BE2C (cell line): Measurements from ENCODE around the gene GNAI3. TPM values are rescaled to one million over a fixed set of nuclear protein-coding genes. Genes with fewer than 3 reads are reported as not detected.
A peak's percentile ranks its signal among the peaks of the same experiment; 100 is the strongest.

Source experiments
- DNase-seq: peaks from one replicate; pipeline ENCODE4 v3.0.0-alpha.2; 2020
- H3K27me3 ChIP-seq: fragments of 250-450 bp; sonication (Bioruptor Pico); 2 replicates; pipeline ENCODE4 v1.5.1; 2020; ENCODE audit warnings: mild to moderate bottlenecking
- H3K36me3 ChIP-seq: fragments of 250-450 bp; sonication (Bioruptor Pico); 2 replicates; pipeline ENCODE4 v1.5.1; 2020; ENCODE audit warnings: mild to moderate bottlenecking
- H3K4me1 ChIP-seq: fragments of 250-450 bp; sonication (Bioruptor Pico); 2 replicates; pipeline ENCODE4 v1.5.1; 2020
- H3K4me3 ChIP-seq: 2 replicates; pipeline ENCODE4 v1.5.1; 2011; ENCODE audit warnings: low read depth, low read length
- H3K9me3 ChIP-seq: fragments of 250-450 bp; sonication (Bioruptor Pico); 2 replicates; pipeline ENCODE4 v1.5.1; 2020
- CTCF ChIP-seq: IDR thresholded peaks from 2 replicates; pipeline ENCODE4 v1.5.1; 2012; ENCODE audit warnings: mild to moderate bottlenecking, low read depth, low read length
- polyA plus RNA-seq: library from polyadenylated mRNA; unstranded; fragments of >200 nt; gene quantifications from one replicate; pipeline ENCODE4 v1.2.1, GENCODE V29; 2012; ENCODE audit warnings: low read depth, missing spikeins; ENCODE audit not compliant: insufficient read length, insufficient read depth

Gene GNAI3
- polyA plus RNA-seq = 8.0 TPM

DNA sequence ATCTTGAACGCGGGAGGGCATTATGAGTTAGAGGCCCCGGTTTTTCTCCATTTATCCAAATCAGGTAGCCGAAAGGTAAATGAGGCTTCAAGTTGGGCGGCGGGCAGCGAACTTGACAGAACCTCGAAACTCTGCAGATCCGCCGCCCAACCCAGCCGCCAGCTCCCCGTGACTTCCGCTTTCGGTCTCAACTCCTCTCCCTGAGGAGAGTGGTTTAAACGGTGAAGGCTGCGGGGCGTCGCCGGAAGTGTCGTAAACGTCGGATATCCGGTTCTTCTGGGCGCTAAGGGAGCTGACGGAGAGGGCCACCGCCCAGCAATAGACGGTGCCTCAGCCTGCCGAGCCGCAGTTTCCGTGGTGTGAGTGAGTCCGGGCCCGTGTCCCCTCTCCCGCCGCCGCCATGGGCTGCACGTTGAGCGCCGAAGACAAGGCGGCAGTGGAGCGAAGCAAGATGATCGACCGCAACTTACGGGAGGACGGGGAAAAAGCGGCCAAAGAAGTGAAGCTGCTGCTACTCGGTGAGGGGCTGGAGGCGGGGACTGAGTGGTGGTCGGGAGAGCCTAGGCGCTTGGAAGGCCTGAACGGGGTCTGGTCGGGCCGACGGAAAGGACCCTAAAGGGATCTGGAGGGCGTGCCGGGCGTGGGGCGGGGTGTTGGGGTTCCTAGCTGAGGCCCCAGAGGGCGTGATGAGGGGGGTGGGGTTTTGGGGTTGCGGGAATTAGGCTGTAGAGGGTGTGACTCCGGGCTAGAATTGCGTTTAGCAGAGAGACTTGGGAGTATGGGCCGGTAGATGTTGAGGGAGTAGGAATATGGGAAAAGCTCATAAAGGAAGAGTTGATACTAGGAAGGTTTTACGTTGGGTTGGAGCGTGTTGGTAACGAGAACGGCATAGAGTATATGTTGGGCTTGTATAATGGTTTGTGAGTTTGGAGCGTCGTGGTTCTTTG, at the start of gene GNAI3:
TSS of gene GNAI3 (plus strand) at position 295 of the 947 bp plus-strand sequence. CDS start at position 401, 106 bp downstream.
- Histone ChIP-seq H3K4me3 (peak within 1 kb of the TSS; percentile 92), H3K9me3 (no peaks in the 10 kb centered on the region), H3K27me3 (no peaks in the 10 kb centered on the region), H3K36me3 (no peaks in the 10 kb centered on the region), H3K4me1 (peaks cover 8% of the 10 kb centered on the region)
- TF ChIP-seq CTCF = no peak
- DNase-seq = peak; percentile 94

- Histone ChIP-seq H3K36me3 (no peaks in the 10 kb centered on the region; the same call in 1 of the 2 replicates), H3K27me3 (no peaks in the 10 kb centered on the region), H3K4me1 (no peaks in the 10 kb centered on the region; the same call in none of the 2 replicates), H3K9me3 (no peaks in the 10 kb centered on the region), H3K4me3 (no peak overlapping the region)
- no peak for DNase-seq
- TF ChIP-seq CTCF = no peak
Observed at GRCh38 chr1:109499081-109499480, 49.3 kb upstream of the GNAI3 start.

- Histone ChIP-seq H3K4me3 (no peak overlapping the region), H3K36me3 (no peaks in the 10 kb centered on the region; the same call in 1 of the 2 replicates), H3K9me3 (no peaks in the 10 kb centered on the region), H3K27me3 (no peaks in the 10 kb centered on the region), H3K4me1 (no peaks in the 10 kb centered on the region; the same call in none of the 2 replicates)
- DNase-seq = peak; percentile 64
- peak; percentile 62 for TF ChIP-seq CTCF
Observed at GRCh38 chr1:109499661-109500536, 48.5 kb upstream of the GNAI3 start.

- Histone ChIP-seq H3K4me1 (no peaks in the 10 kb centered on the region; the same call in 1 of the 2 replicates), H3K4me3 (no peak overlapping the region), H3K9me3 (no peaks in the 10 kb centered on the region), H3K36me3 (no peaks in the 10 kb centered on the region), H3K27me3 (no peaks in the 10 kb centered on the region)
- no peak for TF ChIP-seq CTCF
- DNase-seq = no peak
Observed at GRCh38 chr1:109500941-109501381, 47.5 kb upstream of the GNAI3 start.

DNA sequence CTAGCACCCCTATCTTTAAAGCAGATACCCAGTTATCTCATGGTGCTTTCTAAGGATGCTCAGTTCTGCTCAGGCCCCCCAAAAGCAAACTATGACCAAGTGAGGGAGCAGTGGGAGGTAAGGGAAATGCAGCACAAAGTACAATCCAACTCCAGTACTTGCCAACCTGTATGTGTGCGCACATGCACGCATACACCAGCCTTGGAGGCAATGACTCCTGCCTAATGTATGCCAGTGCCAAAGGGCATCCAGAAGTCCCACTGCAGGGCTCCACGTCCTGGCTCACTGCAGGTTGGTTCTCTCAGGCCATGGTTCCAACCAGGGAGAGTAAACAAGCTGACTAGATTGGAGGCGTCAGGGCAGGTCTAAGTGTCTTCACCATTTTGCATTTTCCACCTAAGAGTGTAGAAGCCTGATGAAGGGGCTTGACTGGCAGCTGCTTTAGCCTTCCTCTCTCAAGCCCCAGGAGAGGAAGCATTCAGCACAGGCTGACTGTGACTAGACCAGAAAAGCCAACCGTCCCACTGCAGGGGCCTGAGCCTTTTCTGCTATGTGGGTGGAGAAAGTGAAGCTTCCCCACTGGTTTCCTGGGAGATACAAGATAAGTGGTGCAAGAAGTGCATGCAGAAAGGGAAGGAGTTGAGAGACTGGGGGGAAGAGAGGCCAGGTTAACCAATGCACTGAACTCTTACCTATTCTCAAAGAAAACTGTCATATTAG, 46.6 kb upstream of the GNAI3 start:
- no peak for DNase-seq

More for the DNA sequence above, 46.6 kb upstream of the GNAI3 start:
- H3K4me1 ChIP-seq = no peaks in the 10 kb centered on the region; the same call in 1 of the 2 replicates
- no peak for TF ChIP-seq CTCF
- H3K9me3 ChIP-seq = no peaks in the 10 kb centered on the region
- H3K4me3 ChIP-seq = no peak overlapping the region
- H3K36me3 ChIP-seq = no peaks in the 10 kb centered on the region
- H3K27me3 ChIP-seq = no peaks in the 10 kb centered on the region
